Transverse colon (tissue), 4 donors: ENCODE data around the gene COL11A2.

Experiments
- POLR2AphosphoS5 ChIP-seq, 3 donors: sonication (generic); formaldehyde crosslinking; IDR thresholded peaks; one replicate each; pipeline ENCODE4 v1.6.1; 2016; ENCODE audit warnings: antibody characterized with exemption in 3 of 3
- TF ChIP-seq, protein P1 (sequence below), 5 experiments: fragments of 200-600 bp in 3 of 5; fragments of 450-650 bp in 2 of 5; sonication (generic) in 3 of 5; IDR thresholded peaks; 1 replicate in 2 of 5; 2 replicates in 3 of 5; pipeline ENCODE4 v1.5.1; 2016 to 2017; ENCODE audit warnings: antibody characterized with exemption in 5 of 5, inconsistent platforms in 3 of 5, mild to moderate bottlenecking in 2 of 5, moderate library complexity in 1 of 5

GRCh38 chr6:33241968-33242367 is 49.7 kb upstream of the COL11A2 start:
- TF ChIP-seq POLR2AphosphoS5 (IDR thresholded peaks at IDR 0.05), result no peak
- TF ChIP-seq, protein P1, sequence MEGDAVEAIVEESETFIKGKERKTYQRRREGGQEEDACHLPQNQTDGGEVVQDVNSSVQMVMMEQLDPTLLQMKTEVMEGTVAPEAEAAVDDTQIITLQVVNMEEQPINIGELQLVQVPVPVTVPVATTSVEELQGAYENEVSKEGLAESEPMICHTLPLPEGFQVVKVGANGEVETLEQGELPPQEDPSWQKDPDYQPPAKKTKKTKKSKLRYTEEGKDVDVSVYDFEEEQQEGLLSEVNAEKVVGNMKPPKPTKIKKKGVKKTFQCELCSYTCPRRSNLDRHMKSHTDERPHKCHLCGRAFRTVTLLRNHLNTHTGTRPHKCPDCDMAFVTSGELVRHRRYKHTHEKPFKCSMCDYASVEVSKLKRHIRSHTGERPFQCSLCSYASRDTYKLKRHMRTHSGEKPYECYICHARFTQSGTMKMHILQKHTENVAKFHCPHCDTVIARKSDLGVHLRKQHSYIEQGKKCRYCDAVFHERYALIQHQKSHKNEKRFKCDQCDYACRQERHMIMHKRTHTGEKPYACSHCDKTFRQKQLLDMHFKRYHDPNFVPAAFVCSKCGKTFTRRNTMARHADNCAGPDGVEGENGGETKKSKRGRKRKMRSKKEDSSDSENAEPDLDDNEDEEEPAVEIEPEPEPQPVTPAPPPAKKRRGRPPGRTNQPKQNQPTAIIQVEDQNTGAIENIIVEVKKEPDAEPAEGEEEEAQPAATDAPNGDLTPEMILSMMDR (IDR thresholded peaks at IDR 0.05), result no peak
